Measurements from ENCODE around the gene KIAA1217.

- TF ChIP-seq CTCF (IDR thresholded peaks at IDR 0.05) = no peak
- no peak for TF ChIP-seq POLR2A (IDR thresholded peaks at IDR 0.05; ENCODE audit: low read depth)
These were observed 285.3 kb downstream of the KIAA1217 start for GRCh38 chr10:24494236-24494635.

Data from esophagus muscularis mucosa (tissue), 3 donors.